NCI-H2227 treated with DMSO at 0.1 percent for 48 hours (cell line): ENCODE results near the gene DZANK1.
"Not testable (repeated sequence)": the region's sequence is repeated elsewhere in the genome, so short reads cannot be mapped to it uniquely, and the experiment has no call there.

Experiments used
- DNase-seq: peaks from one replicate; lab custom pipeline; 2025; lab: John Stamatoyannopoulos, UW

Gene DZANK1

GRCh38 chr20:18377896-18378481 is 88.8 kb downstream of the DZANK1 start:
- no peak for DNase-seq

- DNase-seq: not testable (repeated sequence)
Measured at GRCh38 chr20:18375551-18375950, 91.3 kb downstream of the DZANK1 start.

- DNase-seq: no peak
Measured at GRCh38 chr20:18372296-18372695, 94.5 kb downstream of the DZANK1 start.

- no peak for DNase-seq
Measured at GRCh38 chr20:18364768-18365167, 102.1 kb downstream of the DZANK1 start.

- DNase-seq: no peak
Measured at GRCh38 chr20:18363708-18364107, 103.1 kb downstream of the DZANK1 start.

GRCh38 chr20:18362916-18363315 is 103.9 kb downstream of the DZANK1 start:
- no peak for DNase-seq

- no peak for DNase-seq
Measured at GRCh38 chr20:18361678-18362077, 105.2 kb downstream of the DZANK1 start.

GRCh38 chr20:18360635-18361034 is 106.2 kb downstream of the DZANK1 start:
- DNase-seq: no peak

- DNase-seq: no peak
Measured at GRCh38 chr20:18359854-18360253, 107.0 kb downstream of the DZANK1 start.

GRCh38 chr20:18349749-18350148 is 117.1 kb downstream of the DZANK1 start:
- DNase-seq: not testable (repeated sequence)
